Measurements from ENCODE around the gene PPP1R3G.

PPP1R3G gene

DNA sequence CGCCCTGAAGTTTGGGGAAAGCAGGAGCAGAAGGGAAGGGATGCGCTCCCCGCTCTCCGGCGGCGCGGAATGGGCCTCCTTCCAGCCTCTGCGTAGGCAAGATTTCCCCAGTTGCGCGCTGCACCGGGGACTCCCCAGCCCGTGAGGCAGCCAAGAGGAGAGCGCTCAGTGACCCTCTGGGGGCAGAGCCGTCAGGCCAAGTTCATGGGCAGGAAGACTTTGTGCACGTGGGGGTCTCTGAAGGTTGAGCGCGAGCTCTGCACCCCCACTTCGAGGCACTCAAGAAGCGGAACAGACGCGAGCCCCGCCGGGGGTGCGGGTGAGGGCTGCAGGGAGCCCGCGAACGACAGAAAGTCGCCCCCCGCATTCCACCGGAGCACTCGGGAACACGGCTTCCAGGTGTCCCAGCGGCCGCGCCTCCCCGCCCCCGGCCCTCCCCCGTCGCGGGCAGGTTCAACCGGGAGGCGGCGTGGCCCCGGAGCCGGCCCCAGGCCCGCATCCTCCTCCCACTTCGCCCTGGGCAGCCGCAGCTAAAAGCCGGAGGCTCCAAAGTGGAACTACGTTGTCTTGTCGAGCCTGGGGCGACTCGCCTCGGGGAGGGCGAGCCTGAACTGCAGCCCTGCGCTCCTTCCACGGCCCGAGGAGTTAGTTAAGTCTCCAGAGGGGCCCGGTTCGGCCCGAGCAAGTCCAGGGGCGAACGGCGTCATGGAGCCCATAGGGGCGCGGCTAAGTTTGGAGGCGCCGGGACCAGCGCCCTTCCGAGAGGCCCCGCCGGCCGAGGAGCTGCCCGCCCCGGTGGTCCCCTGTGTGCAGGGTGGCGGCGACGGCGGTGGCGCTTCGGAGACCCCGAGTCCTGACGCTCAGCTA is at the start of gene PPP1R3G:
TSS of gene PPP1R3G (plus strand) at position 561 of the 867 bp plus-strand sequence. CDS start at position 706, 145 bp downstream.
- Histone ChIP-seq H3K27ac (ENCODE audit: low read depth, low read length) (peak within 1 kb of the TSS; percentile 81), H3K9ac (ENCODE audit: low read length) (peak within 1 kb of the TSS; percentile 34), H3K36me3 (ENCODE audit: control insufficient read depth, insufficient read depth, low read length) (no peaks in the 10 kb centered on the region), H3K27me3 (ENCODE audit: control insufficient read depth, insufficient read depth, low read length) (no peaks in the 10 kb centered on the region), H3K4me3 (ENCODE audit: low read length) (peak within 1 kb of the TSS; percentile 85), H3K4me1 (ENCODE audit: control insufficient read depth, insufficient read depth, low read length) (peaks cover 2% of the 10 kb centered on the region)

DNA sequence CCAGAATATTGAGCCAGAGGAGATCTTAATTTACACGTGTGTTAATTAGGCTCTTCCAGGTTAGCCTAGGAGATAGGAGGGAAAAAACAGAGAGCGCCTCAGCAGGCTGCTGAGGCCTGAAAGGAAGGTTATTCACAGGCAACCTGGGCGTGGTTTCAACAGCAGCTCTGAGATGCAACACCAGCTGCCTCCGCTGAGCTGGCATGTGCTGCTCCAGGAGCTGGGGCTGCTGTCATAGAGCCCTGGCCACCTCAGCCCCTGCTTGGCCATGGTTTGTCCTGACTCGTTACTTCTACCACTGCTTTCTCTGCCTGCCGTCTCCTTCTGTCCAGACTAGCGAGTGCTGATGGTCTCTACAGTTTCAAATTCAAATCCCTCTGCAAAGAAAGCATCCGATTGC is 48.9 kb upstream of the PPP1R3G start:
- Histone ChIP-seq H3K4me1 (ENCODE audit: control insufficient read depth, insufficient read depth, low read length) (no peaks in the 10 kb centered on the region), H3K9ac (ENCODE audit: low read length) (no peak overlapping the region), H3K27ac (ENCODE audit: low read depth, low read length) (no peak overlapping the region), H3K4me3 (ENCODE audit: low read length) (no peak overlapping the region), H3K27me3 (ENCODE audit: control insufficient read depth, insufficient read depth, low read length) (no peaks in the 10 kb centered on the region), H3K36me3 (ENCODE audit: control insufficient read depth, insufficient read depth, low read length) (no peaks in the 10 kb centered on the region)

- Histone ChIP-seq H3K4me1 (ENCODE audit: control insufficient read depth, insufficient read depth, low read length) (no peaks in the 10 kb centered on the region), H3K36me3 (ENCODE audit: control insufficient read depth, insufficient read depth, low read length) (no peaks in the 10 kb centered on the region), H3K27ac (ENCODE audit: low read depth, low read length) (no peak overlapping the region), H3K9ac (ENCODE audit: low read length) (no peak overlapping the region), H3K4me3 (ENCODE audit: low read length) (no peak overlapping the region), H3K27me3 (ENCODE audit: control insufficient read depth, insufficient read depth, low read length) (no peaks in the 10 kb centered on the region)
Observed at GRCh38 chr6:5041955-5042354, 43.2 kb upstream of the PPP1R3G start.

GRCh38 chr6:5042436-5042835 is 42.7 kb upstream of the PPP1R3G start:
- no peaks in the 10 kb centered on the region for H3K27me3 ChIP-seq (ENCODE audit: control insufficient read depth, insufficient read depth, low read length)
- H3K9ac ChIP-seq (ENCODE audit: low read length): no peak overlapping the region
- no peak overlapping the region for H3K4me3 ChIP-seq (ENCODE audit: low read length)
- H3K27ac ChIP-seq (ENCODE audit: low read depth, low read length): no peak overlapping the region
- no peaks in the 10 kb centered on the region for H3K4me1 ChIP-seq (ENCODE audit: control insufficient read depth, insufficient read depth, low read length)
- H3K36me3 ChIP-seq (ENCODE audit: control insufficient read depth, insufficient read depth, low read length): no peaks in the 10 kb centered on the region

DNA sequence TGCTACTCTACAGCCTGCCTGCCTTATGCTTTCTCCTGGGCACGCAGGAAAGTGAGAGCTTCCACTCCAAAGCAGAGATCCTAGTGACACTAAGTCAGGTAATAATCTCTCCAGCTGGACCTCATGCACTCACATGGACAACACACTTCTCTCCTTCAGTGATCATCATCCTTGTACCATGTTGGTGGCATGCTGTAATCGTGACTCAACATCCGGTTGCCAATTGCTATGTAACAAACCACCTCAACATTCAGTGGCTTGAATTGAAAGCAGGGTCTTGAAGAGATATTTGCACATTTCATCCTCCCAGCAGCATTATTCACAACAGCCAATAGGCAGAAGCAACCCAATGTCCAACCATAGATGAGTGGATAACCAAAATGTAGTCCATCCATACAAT is 40.3 kb upstream of the PPP1R3G start:
- H3K36me3 ChIP-seq (ENCODE audit: control insufficient read depth, insufficient read depth, low read length): no peaks in the 10 kb centered on the region
- no peak overlapping the region for H3K4me3 ChIP-seq (ENCODE audit: low read length)
- H3K4me1 ChIP-seq (ENCODE audit: control insufficient read depth, insufficient read depth, low read length): no peaks in the 10 kb centered on the region
- no peak overlapping the region for H3K9ac ChIP-seq (ENCODE audit: low read length)
- H3K27me3 ChIP-seq (ENCODE audit: control insufficient read depth, insufficient read depth, low read length): no peaks in the 10 kb centered on the region
- no peak overlapping the region for H3K27ac ChIP-seq (ENCODE audit: low read depth, low read length)

DNA sequence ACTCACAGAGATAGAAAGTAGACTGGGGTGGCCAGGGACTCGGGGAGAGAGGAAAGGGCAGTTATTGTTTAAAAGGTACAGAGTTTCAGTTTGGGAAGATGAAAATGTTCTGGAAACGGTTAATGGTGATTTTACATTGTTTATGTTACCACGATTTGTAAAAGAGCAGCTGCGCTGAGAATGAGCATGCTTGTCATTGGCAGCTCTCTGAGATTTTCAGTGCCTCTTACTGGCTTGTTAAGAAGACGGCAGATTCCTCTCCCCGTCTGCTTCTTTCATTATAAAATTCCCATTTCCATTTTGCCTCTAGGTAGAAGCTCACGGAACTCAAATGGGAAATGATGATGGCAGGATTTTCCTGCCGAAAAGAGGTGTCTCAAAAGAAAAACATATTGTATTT is 39.7 kb upstream of the PPP1R3G start:
- no peaks in the 10 kb centered on the region for H3K4me1 ChIP-seq (ENCODE audit: control insufficient read depth, insufficient read depth, low read length)

GRCh38 chr6:5046430-5046829 is 38.7 kb upstream of the PPP1R3G start:
- Histone ChIP-seq H3K36me3 (ENCODE audit: control insufficient read depth, insufficient read depth, low read length) (no peaks in the 10 kb centered on the region), H3K4me3 (ENCODE audit: low read length) (no peak overlapping the region), H3K27me3 (ENCODE audit: control insufficient read depth, insufficient read depth, low read length) (no peaks in the 10 kb centered on the region), H3K9ac (ENCODE audit: low read length) (no peak overlapping the region), H3K27ac (ENCODE audit: low read depth, low read length) (no peak overlapping the region), H3K4me1 (ENCODE audit: control insufficient read depth, insufficient read depth, low read length) (no peaks in the 10 kb centered on the region)

More for the DNA sequence above, 39.7 kb upstream of the PPP1R3G start:
- no peak overlapping the region for H3K27ac ChIP-seq (ENCODE audit: low read depth, low read length)
- H3K4me3 ChIP-seq (ENCODE audit: low read length): no peak overlapping the region
- no peaks in the 10 kb centered on the region for H3K36me3 ChIP-seq (ENCODE audit: control insufficient read depth, insufficient read depth, low read length)
- H3K27me3 ChIP-seq (ENCODE audit: control insufficient read depth, insufficient read depth, low read length): no peaks in the 10 kb centered on the region
- no peak overlapping the region for H3K9ac ChIP-seq (ENCODE audit: low read length)

DNA sequence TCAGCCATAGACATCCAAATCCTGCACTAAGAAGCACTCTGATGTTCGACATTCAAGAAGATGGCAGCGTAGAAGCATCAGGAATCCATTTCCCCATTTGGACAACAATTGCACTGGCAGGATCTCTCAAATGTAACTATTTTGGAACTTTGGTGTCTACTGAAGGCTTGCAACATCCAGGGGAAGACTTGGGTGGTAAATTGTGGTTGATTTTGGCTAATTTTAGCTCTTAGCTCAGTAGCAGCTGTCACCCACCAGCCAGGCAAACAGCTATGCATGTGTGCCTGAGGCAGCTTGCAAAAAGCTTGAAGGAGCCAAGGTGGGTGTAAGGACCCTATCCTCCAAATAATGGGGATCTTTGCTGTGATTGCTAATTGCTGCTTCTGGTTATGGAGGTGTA is 35.1 kb upstream of the PPP1R3G start:
- H3K27me3 ChIP-seq (ENCODE audit: control insufficient read depth, insufficient read depth, low read length): no peaks in the 10 kb centered on the region
- no peaks in the 10 kb centered on the region for H3K36me3 ChIP-seq (ENCODE audit: control insufficient read depth, insufficient read depth, low read length)
- H3K4me1 ChIP-seq (ENCODE audit: control insufficient read depth, insufficient read depth, low read length): no peaks in the 10 kb centered on the region
- H3K27ac ChIP-seq (ENCODE audit: low read depth, low read length): no peak overlapping the region
- no peak overlapping the region for H3K4me3 ChIP-seq (ENCODE audit: low read length)
- H3K9ac ChIP-seq (ENCODE audit: low read length): no peak overlapping the region

GRCh38 chr6:5051394-5051793 is 33.7 kb upstream of the PPP1R3G start:
- Histone ChIP-seq H3K36me3 (ENCODE audit: control insufficient read depth, insufficient read depth, low read length) (no peaks in the 10 kb centered on the region), H3K4me1 (ENCODE audit: control insufficient read depth, insufficient read depth, low read length) (no peaks in the 10 kb centered on the region), H3K4me3 (ENCODE audit: low read length) (no peak overlapping the region), H3K9ac (ENCODE audit: low read length) (no peak overlapping the region), H3K27ac (ENCODE audit: low read depth, low read length) (no peak overlapping the region), H3K27me3 (ENCODE audit: control insufficient read depth, insufficient read depth, low read length) (no peaks in the 10 kb centered on the region)

- H3K27me3 ChIP-seq (ENCODE audit: control insufficient read depth, insufficient read depth, low read length): no peaks in the 10 kb centered on the region
- H3K9ac ChIP-seq (ENCODE audit: low read length): no peak overlapping the region
- H3K36me3 ChIP-seq (ENCODE audit: control insufficient read depth, insufficient read depth, low read length): no peaks in the 10 kb centered on the region
- no peak overlapping the region for H3K27ac ChIP-seq (ENCODE audit: low read depth, low read length)
- no peaks in the 10 kb centered on the region for H3K4me1 ChIP-seq (ENCODE audit: control insufficient read depth, insufficient read depth, low read length)
- no peak overlapping the region for H3K4me3 ChIP-seq (ENCODE audit: low read length)
Observed at GRCh38 chr6:5053038-5053437, 32.1 kb upstream of the PPP1R3G start.

GRCh38 chr6:5053864-5054244 is 31.3 kb upstream of the PPP1R3G start:
- H3K27me3 ChIP-seq (ENCODE audit: control insufficient read depth, insufficient read depth, low read length): no peaks in the 10 kb centered on the region
- H3K36me3 ChIP-seq (ENCODE audit: control insufficient read depth, insufficient read depth, low read length): no peaks in the 10 kb centered on the region
- H3K9ac ChIP-seq (ENCODE audit: low read length): no peak overlapping the region
- H3K27ac ChIP-seq (ENCODE audit: low read depth, low read length): no peak overlapping the region
- no peak overlapping the region for H3K4me3 ChIP-seq (ENCODE audit: low read length)
- no peaks in the 10 kb centered on the region for H3K4me1 ChIP-seq (ENCODE audit: control insufficient read depth, insufficient read depth, low read length)

GRCh38 chr6:5054245-5054873 is 30.8 kb upstream of the PPP1R3G start:
- Histone ChIP-seq H3K9ac (ENCODE audit: low read length) (no peak overlapping the region), H3K4me1 (ENCODE audit: control insufficient read depth, insufficient read depth, low read length) (no peaks in the 10 kb centered on the region), H3K27me3 (ENCODE audit: control insufficient read depth, insufficient read depth, low read length) (no peaks in the 10 kb centered on the region), H3K27ac (ENCODE audit: low read depth, low read length) (no peak overlapping the region), H3K4me3 (ENCODE audit: low read length) (no peak overlapping the region), H3K36me3 (ENCODE audit: control insufficient read depth, insufficient read depth, low read length) (no peaks in the 10 kb centered on the region)

DNA sequence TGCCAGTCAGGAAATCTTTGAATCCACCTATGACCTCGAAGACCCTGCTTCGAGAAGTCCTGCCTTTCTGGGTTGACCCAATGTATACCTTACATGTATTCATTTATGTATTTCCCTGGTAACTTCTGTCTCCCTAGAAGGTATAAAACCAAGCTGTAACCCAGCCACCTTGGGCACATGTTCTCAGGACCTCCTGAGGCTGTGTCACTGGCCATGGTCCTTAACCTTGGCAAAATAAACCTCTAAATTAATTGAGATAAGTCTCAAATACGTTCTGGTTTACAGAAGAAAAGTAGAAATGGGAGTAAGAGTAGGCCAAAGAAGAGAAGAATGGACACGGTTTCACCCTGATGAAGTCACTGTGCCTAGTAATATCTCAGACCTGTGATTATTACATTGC is 30.0 kb upstream of the PPP1R3G start:
- Histone ChIP-seq H3K4me3 (ENCODE audit: low read length) (no peak overlapping the region), H3K4me1 (ENCODE audit: control insufficient read depth, insufficient read depth, low read length) (no peaks in the 10 kb centered on the region), H3K9ac (ENCODE audit: low read length) (no peak overlapping the region), H3K27ac (ENCODE audit: low read depth, low read length) (no peak overlapping the region), H3K27me3 (ENCODE audit: control insufficient read depth, insufficient read depth, low read length) (no peaks in the 10 kb centered on the region), H3K36me3 (ENCODE audit: control insufficient read depth, insufficient read depth, low read length) (no peaks in the 10 kb centered on the region)

Measured in rectal smooth muscle tissue (tissue), 1 donor.